WTC11 (cell line): ENCODE results near the gene SAMD5. TPM values are rescaled to one million over a fixed set of nuclear protein-coding genes. Genes with fewer than 3 reads are reported as not detected.

Experiments used
- ATAC-seq: fragments of 200-7000 bp; cut with Tn5 transposase; 2 replicates; pipeline ENCODE4 v1.10.0; 2021; ENCODE audit warnings: mild to moderate bottlenecking, moderate library complexity
- CTCF ChIA-PET: fragments of 300-600 bp; sonication (Branson Sonifier 250); formaldehyde crosslinking; loops from one replicate; lab custom pipeline; 2021; ENCODE audit warnings: antibody characterized with exemption; lab: Charles Lee
- POLR2A ChIA-PET: fragments of 350-600 bp; sonication (Branson Sonifier 250); formaldehyde crosslinking; loops from one replicate; lab custom pipeline; 2021; ENCODE audit warnings: antibody characterized with exemption; lab: Charles Lee
- DNase-seq: peaks from one replicate; pipeline ENCODE4 v3.0.0; 2021; ENCODE audit warnings: low spot score
- H3K27ac Mint-ChIP-seq: 2 replicates; pipeline ENCODE4 v1.8.0; 2021; ENCODE audit warnings: mixed read lengths
- H3K27me3 Mint-ChIP-seq: 2 replicates; pipeline ENCODE4 v1.8.0; 2021; ENCODE audit warnings: low read depth, mild to moderate bottlenecking, moderate library complexity, mixed read lengths
- H3K36me3 Mint-ChIP-seq: 2 replicates; pipeline ENCODE4 v1.8.0; 2021; ENCODE audit warnings: mixed read lengths
- H3K4me1 Mint-ChIP-seq: 2 replicates; pipeline ENCODE4 v1.8.0; 2022; ENCODE audit warnings: mixed read lengths
- H3K4me3 Mint-ChIP-seq: 2 replicates; pipeline ENCODE4 v1.8.0; 2021; ENCODE audit warnings: mild to moderate bottlenecking, moderate library complexity, mixed read lengths
- H3K9me3 Mint-ChIP-seq: 2 replicates; pipeline ENCODE4 v1.8.0; 2021; ENCODE audit warnings: mixed read lengths
- ATF6 ChIP-seq: sonication (generic); formaldehyde crosslinking; IDR thresholded peaks from 2 replicates; pipeline ENCODE4 v1.8.1; 2023; ENCODE audit warnings: mild to moderate bottlenecking, missing genetic modification reagents
- CREB1 ChIP-seq: sonication (generic); formaldehyde crosslinking; IDR thresholded peaks from 2 replicates; pipeline ENCODE4 v1.8.0; 2023; ENCODE audit warnings: mild to moderate bottlenecking, missing genetic modification reagents
- CREM ChIP-seq: sonication (generic); formaldehyde crosslinking; IDR thresholded peaks from 2 replicates; pipeline ENCODE4 v1.8.1; 2022; ENCODE audit warnings: mild to moderate bottlenecking, missing genetic modification reagents, moderate library complexity
- E2F4 ChIP-seq: sonication (generic); formaldehyde crosslinking; IDR thresholded peaks from 2 replicates; pipeline ENCODE4 v1.8.1; 2022; ENCODE audit warnings: low read depth, mild to moderate bottlenecking, moderate library complexity, missing genetic modification reagents, borderline replicate concordance
- ESRRA ChIP-seq: sonication (generic); formaldehyde crosslinking; IDR thresholded peaks from 2 replicates; pipeline ENCODE4 v1.8.1; 2022; ENCODE audit warnings: mild to moderate bottlenecking, missing genetic modification reagents, borderline replicate concordance
- FOXP1 ChIP-seq: sonication (generic); formaldehyde crosslinking; IDR thresholded peaks from 2 replicates; pipeline ENCODE4 v1.8.0; 2022; ENCODE audit warnings: missing genetic modification reagents, mild to moderate bottlenecking, moderate library complexity, borderline replicate concordance
- GABPB1 ChIP-seq: sonication (generic); formaldehyde crosslinking; IDR thresholded peaks from 2 replicates; pipeline ENCODE4 v1.8.1; 2023; ENCODE audit warnings: mild to moderate bottlenecking, missing genetic modification reagents
- GRHL2 ChIP-seq: fragments of 250-450 bp; sonication (Bioruptor Pico); IDR thresholded peaks from 2 replicates; pipeline ENCODE4 v1.8.0; 2022; ENCODE audit warnings: mild to moderate bottlenecking, moderate library complexity; ENCODE audit not compliant: insufficient replicate concordance, severe bottlenecking
- IRF1 ChIP-seq: sonication (generic); formaldehyde crosslinking; IDR thresholded peaks from 2 replicates; pipeline ENCODE4 v1.8.0; 2023; ENCODE audit warnings: missing genetic modification reagents
- MXD4 ChIP-seq: fragments of 250-450 bp; sonication (Bioruptor Pico); IDR thresholded peaks from 2 replicates; pipeline ENCODE4 v1.8.0; 2021; ENCODE audit warnings: mild to moderate bottlenecking, moderate library complexity, borderline replicate concordance
- NR3C1 ChIP-seq: sonication (generic); formaldehyde crosslinking; conservative IDR thresholded peaks from 2 replicates; pipeline ENCODE4 v1.8.1; 2023; ENCODE audit warnings: low read depth, mild to moderate bottlenecking, missing genetic modification reagents
- PRRX2 ChIP-seq: fragments of 250-450 bp; sonication (Bioruptor Pico); IDR thresholded peaks from 2 replicates; pipeline ENCODE4 v1.8.0; 2021; ENCODE audit warnings: mild to moderate bottlenecking
- RELA ChIP-seq: sonication (generic); formaldehyde crosslinking; IDR thresholded peaks from 2 replicates; pipeline ENCODE4 v1.8.1; 2022; ENCODE audit warnings: missing genetic modification reagents, mild to moderate bottlenecking, borderline replicate concordance
- SP1 ChIP-seq: sonication (generic); formaldehyde crosslinking; conservative IDR thresholded peaks from 2 replicates; pipeline ENCODE4 v1.8.1; 2022; ENCODE audit warnings: missing genetic modification reagents
- STAT6 ChIP-seq: sonication (generic); formaldehyde crosslinking; conservative IDR thresholded peaks from 2 replicates; pipeline ENCODE4 v1.8.1; 2023; ENCODE audit warnings: mild to moderate bottlenecking, low read depth, missing genetic modification reagents, moderate library complexity
- TP53 ChIP-seq: sonication (generic); formaldehyde crosslinking; IDR thresholded peaks from 2 replicates; pipeline ENCODE4 v1.8.1; 2023; ENCODE audit warnings: mild to moderate bottlenecking, missing genetic modification reagents
- ZNF219 ChIP-seq: sonication (generic); formaldehyde crosslinking; IDR thresholded peaks from 2 replicates; pipeline ENCODE4 v1.8.0; 2023; ENCODE audit warnings: missing genetic modification reagents, mild to moderate bottlenecking, borderline replicate concordance
- ZNF396 ChIP-seq: fragments of 250-450 bp; sonication (Bioruptor Pico); IDR thresholded peaks from 2 replicates; pipeline ENCODE4 v1.8.0; 2021; ENCODE audit warnings: mild to moderate bottlenecking, moderate library complexity, borderline replicate concordance
- ZNF416 ChIP-seq: fragments of 250-450 bp; sonication (Bioruptor Pico); IDR thresholded peaks from 2 replicates; pipeline ENCODE4 v1.9.0; 2021; ENCODE audit warnings: mild to moderate bottlenecking, inconsistent platforms
- ZNF423 ChIP-seq: fragments of 250-450 bp; sonication (Bioruptor Pico); IDR thresholded peaks from 2 replicates; pipeline ENCODE4 v2.1.2; 2022; ENCODE audit warnings: mild to moderate bottlenecking, moderate library complexity
- total RNA-seq: library from RNA; stranded (reverse); gene quantifications from 3 replicates; pipeline ENCODE4 v1.2.3, GENCODE V29; 2021
- TF ChIP-seq, protein P1 (sequence below): fragments of 250-450 bp; sonication (Bioruptor Pico); IDR thresholded peaks from 2 replicates; pipeline ENCODE4 v1.9.0; 2021; ENCODE audit warnings: moderate library complexity, mild to moderate bottlenecking, inconsistent platforms, borderline replicate concordance

The SAMD5 gene
- total RNA-seq, 1 experiment from 2014 or later = 0.39 TPM

DNA sequence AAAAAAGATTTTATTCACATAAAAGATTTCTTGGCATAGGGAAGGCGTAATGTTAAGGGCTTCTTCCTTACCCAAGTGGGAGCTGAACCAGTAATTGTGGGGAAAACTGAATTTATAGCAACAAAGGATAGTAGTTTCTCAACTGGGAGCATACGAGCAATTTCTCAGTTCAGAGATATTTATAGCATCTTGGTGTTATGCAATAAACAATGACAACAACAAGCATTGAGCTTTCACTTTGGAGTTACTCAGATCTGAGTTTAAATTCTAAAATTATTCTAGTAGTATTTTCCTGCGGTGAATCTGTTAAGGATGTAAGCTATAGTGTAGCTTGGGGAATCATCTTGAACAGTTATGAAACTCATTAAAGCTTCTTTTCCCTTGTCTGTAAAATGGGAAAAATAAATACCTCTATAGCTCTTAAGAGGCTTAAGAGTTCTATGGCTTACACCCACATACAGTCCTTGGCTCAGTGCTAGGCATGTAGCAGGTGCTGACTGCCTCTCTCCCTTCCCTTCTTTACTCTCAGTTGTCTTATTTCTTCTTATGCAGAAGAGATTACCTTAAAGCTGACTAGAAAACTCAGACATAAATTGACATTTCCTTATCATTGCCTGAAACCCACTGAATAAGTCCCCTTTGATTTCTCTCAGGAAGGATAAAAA lies 58.8 kb downstream of the SAMD5 start (continued):
- no peak for TF ChIP-seq E2F4 (CRISPR knock-in tag)
- no peak for TF ChIP-seq SP1 (CRISPR knock-in tag)
- no peak for TF ChIP-seq ZNF423 (CRISPR knock-in tag)
- no peak for TF ChIP-seq ESRRA (CRISPR knock-in tag)
- TF ChIP-seq CREM = no peak

- ChIA-PET CTCF (no interaction called here), POLR2A (interaction anchor here (0.7 kb wide), 1 partner anchor 45 kb away, joined by 3 read pairs; no protein-coding TSS in a partner anchor)
- no peak overlapping the region for H3K27ac Mint-ChIP-seq
- no peaks in the 10 kb centered on the region for H3K27me3 Mint-ChIP-seq
- H3K4me1 Mint-ChIP-seq = no peaks in the 10 kb centered on the region
- no peak overlapping the region for H3K4me3 Mint-ChIP-seq
- no peaks in the 10 kb centered on the region for H3K36me3 Mint-ChIP-seq
- ATAC-seq (no peak), DNase-seq (no peak)
- TF ChIP-seq GRHL2 (CRISPR knock-in tag) = no peak
- no peak for TF ChIP-seq CREM
- TF ChIP-seq ZNF396 (CRISPR knock-in tag) = no peak
- TF ChIP-seq IRF1 (CRISPR knock-in tag) = no peak
- H3K9me3 Mint-ChIP-seq = no peaks in the 10 kb centered on the region
Observed at GRCh38 chr6:147569788-147570187, 61.3 kb downstream of the SAMD5 start.

DNA sequence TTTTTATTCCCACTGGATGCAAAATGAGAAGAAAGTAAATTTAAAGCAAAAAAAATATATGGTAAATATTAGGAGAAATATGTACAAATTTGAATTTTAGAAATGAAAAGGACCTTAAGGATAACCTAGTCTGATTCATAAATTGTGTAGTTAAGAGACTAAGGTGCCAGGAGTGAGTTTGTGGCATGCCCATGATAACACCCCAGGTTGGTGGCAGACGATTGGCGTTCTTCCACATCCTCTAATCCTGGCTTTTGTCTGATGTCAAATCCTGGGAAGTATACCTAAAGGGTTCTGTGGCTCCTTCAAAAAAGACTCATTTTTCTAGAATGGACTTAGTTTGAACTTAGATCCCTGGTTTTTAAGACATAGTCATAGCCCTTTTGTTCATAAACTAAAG lies 62.2 kb downstream of the SAMD5 start:
- no peaks in the 10 kb centered on the region for H3K4me1 Mint-ChIP-seq
- no peak for DNase-seq
- H3K9me3 Mint-ChIP-seq = no peaks in the 10 kb centered on the region
- H3K4me3 Mint-ChIP-seq = no peak overlapping the region
- CTCF ChIA-PET = no interaction called here
- H3K36me3 Mint-ChIP-seq = no peaks in the 10 kb centered on the region
- H3K27me3 Mint-ChIP-seq = no peaks in the 10 kb centered on the region
- TF ChIP-seq ESRRA (CRISPR knock-in tag) = no peak
- TF ChIP-seq, protein P1, sequence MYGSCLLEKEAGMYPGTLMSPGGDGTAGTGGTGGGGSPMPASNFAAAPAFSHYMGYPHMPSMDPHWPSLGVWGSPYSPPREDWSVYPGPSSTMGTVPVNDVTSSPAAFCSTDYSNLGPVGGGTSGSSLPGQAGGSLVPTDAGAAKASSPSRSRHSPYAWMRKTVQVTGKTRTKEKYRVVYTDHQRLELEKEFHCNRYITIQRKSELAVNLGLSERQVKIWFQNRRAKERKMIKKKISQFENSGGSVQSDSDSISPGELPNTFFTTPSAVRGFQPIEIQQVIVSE (CRISPR knock-in tag) = no peak
- TF ChIP-seq RELA (CRISPR knock-in tag) = no peak
- TF ChIP-seq, all 79 proteins: peak for 0
- H3K27ac Mint-ChIP-seq = no peak overlapping the region
- POLR2A ChIA-PET = no interaction called here
- ATAC-seq = no peak

- POLR2A ChIA-PET = no interaction called here
- TF ChIP-seq MXD4 (CRISPR knock-in tag) = no peak
- TF ChIP-seq STAT6 (CRISPR knock-in tag) = no peak
- no peak for TF ChIP-seq GABPB1
- TF ChIP-seq PRRX2 = no peak
- TF ChIP-seq ZNF219 (CRISPR knock-in tag) = no peak
- TF ChIP-seq RELA (CRISPR knock-in tag) = no peak
- TF ChIP-seq TP53 (CRISPR knock-in tag) = no peak
- TF ChIP-seq CREB1 (CRISPR knock-in tag) = no peak
- no peak for TF ChIP-seq FOXP1 (CRISPR knock-in tag)
- TF ChIP-seq E2F4 (CRISPR knock-in tag) = no peak
- no peak for TF ChIP-seq NR3C1 (CRISPR knock-in tag)
- no peak for TF ChIP-seq CREM
- TF ChIP-seq ZNF416 = no peak
- TF ChIP-seq ATF6 (CRISPR knock-in tag) = no peak
- H3K27me3 Mint-ChIP-seq = no peaks in the 10 kb centered on the region
- no peak for DNase-seq
- no peak overlapping the region for H3K27ac Mint-ChIP-seq
- H3K36me3 Mint-ChIP-seq = no peaks in the 10 kb centered on the region
- no peaks in the 10 kb centered on the region; the same call in 1 of the 2 replicates for H3K4me1 Mint-ChIP-seq
- no peak for ATAC-seq
- peaks cover 5% of the 10 kb centered on the region for H3K9me3 Mint-ChIP-seq
- CTCF ChIA-PET = no interaction called here
- H3K4me3 Mint-ChIP-seq = no peak overlapping the region
Observed at GRCh38 chr6:147577488-147577887, 69.0 kb downstream of the SAMD5 start.
